Glutamatergic neuron (in vitro differentiated cells): ENCODE data around the gene C11orf24. TPM values are rescaled to one million over a fixed set of nuclear protein-coding genes. Genes with fewer than 3 reads are reported as not detected.

Experiments used
- DNase-seq: peaks from one replicate; pipeline ENCODE4 v3.0.0; 2022
- H3K27ac Mint-ChIP-seq: one replicate; pipeline ENCODE4 v1.8.0; 2020; ENCODE audit warnings: mild to moderate bottlenecking, mixed read lengths, inconsistent platforms; ENCODE audit not compliant: unreplicated experiment
- H3K27me3 Mint-ChIP-seq: one replicate; pipeline ENCODE4 v1.8.0; 2020; ENCODE audit warnings: mild to moderate bottlenecking, moderate library complexity, mixed read lengths, inconsistent platforms; ENCODE audit not compliant: unreplicated experiment
- H3K36me3 Mint-ChIP-seq: one replicate; pipeline ENCODE4 v1.8.0; 2020; ENCODE audit warnings: mild to moderate bottlenecking, mixed read lengths, inconsistent platforms; ENCODE audit not compliant: unreplicated experiment
- H3K4me1 Mint-ChIP-seq: one replicate; pipeline ENCODE4 v1.8.0; 2020; ENCODE audit warnings: mild to moderate bottlenecking, low read depth, mixed read lengths, inconsistent platforms; ENCODE audit not compliant: unreplicated experiment
- H3K4me3 Mint-ChIP-seq: one replicate; pipeline ENCODE4 v1.8.0; 2020; ENCODE audit warnings: mild to moderate bottlenecking, mixed read lengths, inconsistent platforms; ENCODE audit not compliant: unreplicated experiment
- H3K9me3 Mint-ChIP-seq: one replicate; pipeline ENCODE4 v1.8.0; 2020; ENCODE audit warnings: mild to moderate bottlenecking, moderate library complexity, mixed read lengths, inconsistent platforms; ENCODE audit not compliant: unreplicated experiment
- total RNA-seq: library from RNA; stranded (reverse); fragmentation: NEBNext Ultra II Directional; extraction: Animal tissue kit (Norgen Biotek cat#: 25700); gene quantifications from one replicate; pipeline ENCODE4 v1.2.1, GENCODE V29; 2021; ENCODE audit not compliant: unreplicated experiment
- TF ChIP-seq, protein P1 (sequence below): fragments of 200-600 bp; sonication (generic); IDR thresholded peaks from one replicate; pipeline ENCODE4 v1.5.0; 2021; ENCODE audit not compliant: partially characterized antibody, unreplicated experiment

C11orf24 gene
- total RNA-seq, 1 donor from 2014 or later: 58.4 TPM

GRCh38 chr11:68313574-68314202 is 41.9 kb upstream of the C11orf24 start:
- no peaks in the 10 kb centered on the region for H3K36me3 Mint-ChIP-seq
- H3K4me1 Mint-ChIP-seq: peaks cover 8% of the 10 kb centered on the region
- peak overlapping the region; percentile 76 for H3K27ac Mint-ChIP-seq
- TF ChIP-seq, protein P1, sequence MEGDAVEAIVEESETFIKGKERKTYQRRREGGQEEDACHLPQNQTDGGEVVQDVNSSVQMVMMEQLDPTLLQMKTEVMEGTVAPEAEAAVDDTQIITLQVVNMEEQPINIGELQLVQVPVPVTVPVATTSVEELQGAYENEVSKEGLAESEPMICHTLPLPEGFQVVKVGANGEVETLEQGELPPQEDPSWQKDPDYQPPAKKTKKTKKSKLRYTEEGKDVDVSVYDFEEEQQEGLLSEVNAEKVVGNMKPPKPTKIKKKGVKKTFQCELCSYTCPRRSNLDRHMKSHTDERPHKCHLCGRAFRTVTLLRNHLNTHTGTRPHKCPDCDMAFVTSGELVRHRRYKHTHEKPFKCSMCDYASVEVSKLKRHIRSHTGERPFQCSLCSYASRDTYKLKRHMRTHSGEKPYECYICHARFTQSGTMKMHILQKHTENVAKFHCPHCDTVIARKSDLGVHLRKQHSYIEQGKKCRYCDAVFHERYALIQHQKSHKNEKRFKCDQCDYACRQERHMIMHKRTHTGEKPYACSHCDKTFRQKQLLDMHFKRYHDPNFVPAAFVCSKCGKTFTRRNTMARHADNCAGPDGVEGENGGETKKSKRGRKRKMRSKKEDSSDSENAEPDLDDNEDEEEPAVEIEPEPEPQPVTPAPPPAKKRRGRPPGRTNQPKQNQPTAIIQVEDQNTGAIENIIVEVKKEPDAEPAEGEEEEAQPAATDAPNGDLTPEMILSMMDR: no peak
- H3K4me3 Mint-ChIP-seq: peak overlapping the region; percentile 90
- no peak for DNase-seq
- H3K27me3 Mint-ChIP-seq: peaks cover 10% of the 10 kb centered on the region
- peaks cover 10% of the 10 kb centered on the region for H3K9me3 Mint-ChIP-seq

GRCh38 chr11:68312780-68313573 is 41.2 kb upstream of the C11orf24 start:
- TF ChIP-seq, protein P1: no peak
- no peaks in the 10 kb centered on the region for H3K36me3 Mint-ChIP-seq
- DNase-seq: no peak
- peaks cover 10% of the 10 kb centered on the region for H3K27me3 Mint-ChIP-seq
- H3K4me3 Mint-ChIP-seq: peak overlapping the region; percentile 90
- H3K9me3 Mint-ChIP-seq: peaks cover 10% of the 10 kb centered on the region
- peak overlapping the region; percentile 76 for H3K27ac Mint-ChIP-seq
- peaks cover 8% of the 10 kb centered on the region for H3K4me1 Mint-ChIP-seq

DNA sequence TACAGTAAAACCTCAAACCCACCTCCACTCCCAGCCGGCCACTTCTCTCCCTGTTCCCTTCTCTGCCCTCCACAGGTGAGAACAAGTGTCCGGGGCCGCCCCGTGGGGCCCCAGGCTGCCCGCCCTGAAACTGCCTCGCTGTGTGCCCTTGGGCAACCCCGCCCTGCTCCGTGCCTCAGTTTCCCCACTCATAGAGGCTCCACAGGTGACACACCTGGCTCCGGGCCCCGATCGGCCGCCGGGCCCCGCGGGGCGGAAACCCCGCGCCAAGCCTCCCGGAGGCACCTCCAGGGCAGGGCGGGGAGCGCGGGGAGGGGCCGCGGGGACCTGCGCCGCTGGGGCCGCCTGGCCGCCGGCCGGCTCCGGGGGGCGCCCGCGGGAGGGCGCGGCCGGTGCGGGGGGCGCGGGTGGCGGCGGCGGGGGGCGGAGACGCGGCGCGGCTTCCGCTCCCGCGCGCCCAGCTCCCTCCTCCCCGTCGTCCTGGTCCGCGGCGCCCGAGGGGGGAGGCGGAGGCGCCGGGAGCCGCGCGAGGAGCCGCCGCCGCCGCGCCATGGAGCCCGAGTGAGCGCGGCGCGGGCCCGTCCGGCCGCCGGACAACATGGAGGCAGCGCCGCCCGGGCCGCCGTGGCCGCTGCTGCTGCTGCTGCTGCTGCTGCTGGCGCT is 40.5 kb upstream of the C11orf24 start, which contains the start of gene LRP5:
TSS of gene LRP5 (plus strand) at position 475 of the 663 bp plus-strand sequence. CDS start at position 599, 124 bp downstream.
- Mint-ChIP-seq H3K9me3 (peaks cover 10% of the 10 kb centered on the region), H3K4me3 (peak within 1 kb of the TSS; percentile 90), H3K27me3 (peaks cover 10% of the 10 kb centered on the region), H3K4me1 (peaks cover 8% of the 10 kb centered on the region), H3K27ac (peak within 1 kb of the TSS; percentile 76), H3K36me3 (no peaks in the 10 kb centered on the region)
- TF ChIP-seq, protein P1: no peak
- peak; percentile 46 for DNase-seq

DNA sequence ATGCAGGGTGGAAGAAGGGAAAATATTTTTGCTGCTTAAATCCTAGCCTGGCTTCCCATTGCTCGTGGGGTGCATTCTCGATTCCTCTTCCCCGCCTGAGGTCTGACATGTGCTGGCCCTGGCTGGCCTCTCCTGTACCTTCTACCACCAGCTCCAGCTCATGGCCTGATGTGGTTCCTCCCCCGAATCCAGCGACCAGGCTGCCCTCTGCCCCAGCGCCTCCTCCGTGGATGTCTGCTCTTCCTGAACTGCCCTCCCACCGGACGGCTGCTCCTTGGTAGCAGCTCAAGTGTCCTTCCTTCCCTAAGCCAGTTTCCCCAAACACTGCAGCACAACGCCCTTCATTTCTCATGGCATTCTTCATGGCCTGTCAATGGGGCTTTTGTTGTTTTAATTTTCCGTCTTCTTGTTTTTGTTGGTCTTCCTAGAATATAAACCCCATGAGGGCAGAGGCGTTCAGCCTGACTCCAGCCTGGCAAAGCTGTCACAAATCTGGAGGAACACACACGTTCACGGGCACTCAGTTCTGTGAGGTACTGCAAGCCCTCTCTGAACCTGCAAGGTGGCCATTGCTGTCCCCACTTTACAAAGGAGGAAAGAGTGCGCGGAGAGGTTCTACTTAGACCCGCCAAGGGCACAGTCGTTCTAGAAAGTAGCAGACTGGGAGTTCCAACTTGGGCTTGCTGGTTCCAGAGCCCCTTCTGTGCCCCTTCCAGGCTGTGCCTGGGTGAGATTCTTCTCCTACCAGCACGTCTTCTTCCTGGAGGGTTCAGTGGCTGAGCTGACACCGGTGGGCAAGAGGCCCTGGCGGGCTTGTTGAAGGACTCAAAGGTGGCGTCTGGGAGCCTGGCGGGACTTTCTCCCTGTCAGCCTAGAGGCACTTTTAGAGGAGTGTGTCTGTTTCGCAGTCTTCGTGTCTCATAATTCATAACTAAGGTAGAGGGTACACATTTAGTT is 39.7 kb upstream of the C11orf24 start:
- Mint-ChIP-seq H3K36me3 (no peaks in the 10 kb centered on the region), H3K9me3 (peaks cover 12% of the 10 kb centered on the region), H3K27me3 (peaks cover 10% of the 10 kb centered on the region), H3K4me1 (peaks cover 8% of the 10 kb centered on the region), H3K27ac (no peak overlapping the region), H3K4me3 (peak overlapping the region; percentile 82)
- no peak for DNase-seq
- TF ChIP-seq, protein P1: no peak
